Measurements from ENCODE around the gene WNT5B. TPM values are rescaled to one million over a fixed set of nuclear protein-coding genes. Genes with fewer than 3 reads are reported as not detected.
A peak's percentile ranks its signal among the peaks of the same experiment; 100 is the strongest.

Gene WNT5B
- polyA plus RNA-seq, 1 of the 3 experiments (the other 2 are of a cell fraction) = 29.3 TPM

- peak overlapping the region; percentile 13 to 23; a peak in 3 of 4 replicates for H3K27ac ChIP-seq (ENCODE audit: low read depth in 2 of 2, low read length in 1 of 2)
- no peaks in the 10 kb centered on the region for H3K9me3 ChIP-seq
- ChIA-PET POLR2A (no interaction called here), CTCF (interaction anchor here (1.7 kb wide), 1 partner anchor 13 kb away, joined by 7 read pairs; no protein-coding TSS in a partner anchor)
- H3K36me3 ChIP-seq (replicated peaks in 1 of 2; ENCODE audit: control insufficient read depth in 1 of 2, insufficient read depth in 2 of 2, low read length in 1 of 2) = peaks cover 0 to 6% of the 10 kb centered on the region in 2 experiments
- no peaks in the 10 kb centered on the region for H3K9me2 ChIP-seq
- H4K20me1 ChIP-seq (ENCODE audit: insufficient read depth) = peaks cover 12% of the 10 kb centered on the region; the same call in 1 of the 2 replicates
- H3K79me2 ChIP-seq (ENCODE audit: insufficient read depth) = peaks cover 89% of the 10 kb centered on the region
- H3F3A ChIP-seq (replicated peaks; ENCODE audit: insufficient read depth) = peaks cover 9% of the 10 kb centered on the region
- no peak for DNase-seq
- H3K9ac ChIP-seq = no peak overlapping the region
- TF ChIP-seq USF1 (IDR thresholded peaks at IDR 0.05; ENCODE audit: borderline replicate concordance, low read depth) (no peak), FOSL2 (IDR thresholded peaks at IDR 0.05; ENCODE audit: borderline replicate concordance, low read depth) (peak; percentile 44; the same call in 1 of the 2 replicates), JUND (IDR thresholded peaks at IDR 0.05) (peak; percentile 18; the same call in 1 of the 2 replicates)
- no peaks in the 10 kb centered on the region for H3K27me3 ChIP-seq (ENCODE audit: insufficient read depth)
- no peak overlapping the region for H2AFZ ChIP-seq (ENCODE audit: low read depth)
- 0 out of 2 replicates have a peak overlapping the region, but pooled peaks have one; percentile 7 for H3K4me2 ChIP-seq
- peaks cover 0 to 9% of the 10 kb centered on the region in 2 experiments; a peak in 1 of 4 replicates for H3K4me1 ChIP-seq (ENCODE audit: control insufficient read depth in 1 of 2, insufficient read depth in 2 of 2, low read depth in 1 of 2, low read length in 1 of 2)
- no peak overlapping the region for H3K4me3 ChIP-seq (ENCODE audit: low read depth in 2 of 2, low read length in 1 of 2)
Observed at GRCh38 chr12:1618489-1618888, 10.5 kb upstream of the WNT5B start.

GRCh38 chr12:1619159-1619558 lies 9.9 kb upstream of the WNT5B start:
- Histone ChIP-seq H3K4me1 (ENCODE audit: control insufficient read depth in 1 of 2, insufficient read depth in 2 of 2, low read depth in 1 of 2, low read length in 1 of 2) (peaks cover 0 to 9% of the 10 kb centered on the region in 2 experiments; a peak in 1 of 4 replicates), H3K9me2 (no peaks in the 10 kb centered on the region), H3K9me3 (no peaks in the 10 kb centered on the region), H3K9ac (no peak overlapping the region), H3K4me3 (ENCODE audit: low read depth in 2 of 2, low read length in 1 of 2) (no peak overlapping the region), H3F3A (replicated peaks; ENCODE audit: insufficient read depth) (peaks cover 9% of the 10 kb centered on the region), H4K20me1 (ENCODE audit: insufficient read depth) (peaks cover 14% of the 10 kb centered on the region; the same call in 1 of the 2 replicates), H3K27me3 (ENCODE audit: insufficient read depth) (no peaks in the 10 kb centered on the region), H3K27ac (ENCODE audit: low read depth in 2 of 2, low read length in 1 of 2) (no peak overlapping the region), H2AFZ (ENCODE audit: low read depth) (no peak overlapping the region), H3K79me2 (ENCODE audit: insufficient read depth) (peaks cover 88% of the 10 kb centered on the region), H3K36me3 (replicated peaks in 1 of 2; ENCODE audit: control insufficient read depth in 1 of 2, insufficient read depth in 2 of 2, low read length in 1 of 2) (peaks cover 0 to 6% of the 10 kb centered on the region in 2 experiments), H3K4me2 (no peak overlapping the region)
- ChIA-PET CTCF (interaction anchor here (1.7 kb wide), 1 partner anchor 14 kb away, joined by 7 read pairs; no protein-coding TSS in a partner anchor), POLR2A (no interaction called here)
- no peak for DNase-seq
- 87% methylated on average over 4 of the region's 4 CpGs for WGBS (ENCODE audit: low lambda C conversion rate)
- no peak for TF ChIP-seq GATA2 (CRISPR knock-in tag; IDR thresholded peaks at IDR 0.05)
- TF ChIP-seq RXRA (IDR thresholded peaks at IDR 0.05; ENCODE audit: borderline replicate concordance, low read depth) = no peak
- TF ChIP-seq POLR2AphosphoS5 (IDR thresholded peaks at IDR 0.05; ENCODE audit: low read depth, low read length) = no peak
- TF ChIP-seq NRF1 (IDR thresholded peaks at IDR 0.05; ENCODE audit: low read depth, low read length) = no peak
- TF ChIP-seq USF2 (IDR thresholded peaks at IDR 0.05; ENCODE audit: borderline replicate concordance, low read depth, low read length) = no peak
- TF ChIP-seq FOSL2 (IDR thresholded peaks at IDR 0.05; ENCODE audit: borderline replicate concordance, low read depth) = no peak
- TF ChIP-seq GABPA (IDR thresholded peaks at IDR 0.05; ENCODE audit: low read depth) = no peak
- no peak for TF ChIP-seq JUND (IDR thresholded peaks at IDR 0.05)
- no peak for TF ChIP-seq REST (IDR thresholded peaks at IDR 0.05; ENCODE audit: low read depth, low read length)
- no peak for TF ChIP-seq ELF1 (IDR thresholded peaks at IDR 0.05)
- no peak for TF ChIP-seq IRF3 (IDR thresholded peaks at IDR 0.05; ENCODE audit: low read depth, low read length)
- TF ChIP-seq FOXJ3 (CRISPR knock-in tag; IDR thresholded peaks at IDR 0.05) = no peak
- TF ChIP-seq SIN3A (IDR thresholded peaks at IDR 0.05; ENCODE audit: borderline replicate concordance, low read depth, low read length) = no peak
- TF ChIP-seq EP300 (IDR thresholded peaks at IDR 0.05; ENCODE audit: borderline replicate concordance in 1 of 2, low read depth in 1 of 2, low read length in 1 of 2) = no peak
- no peak for TF ChIP-seq EZH2phosphoT487 (IDR thresholded peaks at IDR 0.05; ENCODE audit: borderline replicate concordance, low read depth)

All from SK-N-SH (cell line).